ENCODE measurements around the gene ZNF579.

GRCh38 chr19:55618426-55618825 lies 37.8 kb upstream of the ZNF579 start:
- TF ChIP-seq CTCF (IDR thresholded peaks at IDR 0.05; ENCODE audit: low read length) (no peak), EZH2 (optimal IDR thresholded peaks at IDR 0.05; ENCODE audit: low read depth, low read length) (no peak)

All from MM.1S (cell line).